Neural progenitor cell (in vitro differentiated cells): ENCODE results near the gene NCAPD3. TPM values are rescaled to one million over a fixed set of nuclear protein-coding genes. Genes with fewer than 3 reads are reported as not detected.

Experiments used
- DNase-seq: peaks from one replicate; pipeline ENCODE4 v3.0.0-alpha.2; 2016; ENCODE audit warnings: low spot score
- H2AFZ ChIP-seq: fragments of 200-600 bp; sonication (generic); replicated peaks from 2 replicates; pipeline ENCODE4 v1.6.1; 2016; ENCODE audit warnings: antibody characterized with exemption
- H3F3A ChIP-seq: fragments of 200-600 bp; sonication (generic); 2 replicates; pipeline ENCODE4 v1.6.1; 2016; ENCODE audit warnings: antibody characterized with exemption, low read depth
- H3K27ac ChIP-seq: fragments of 200-600 bp; sonication (generic); 2 replicates; pipeline ENCODE4 v1.5.1; 2016; ENCODE audit warnings: mild to moderate bottlenecking
- H3K27me3 ChIP-seq: fragments of 200-600 bp; sonication (generic); 2 replicates; pipeline ENCODE4 v1.6.1; 2016; ENCODE audit warnings: mild to moderate bottlenecking, moderate library complexity
- H3K36me3 ChIP-seq: fragments of 200-600 bp; sonication (generic); 2 replicates; pipeline ENCODE4 v1.5.1; 2016
- H3K4me1 ChIP-seq: fragments of 200-600 bp; sonication (generic); 2 replicates; pipeline ENCODE4 v1.6.1; 2016; ENCODE audit warnings: mixed run types
- H3K4me2 ChIP-seq: fragments of 200-600 bp; sonication (generic); 2 replicates; pipeline ENCODE4 v1.6.1; 2016
- H3K4me3 ChIP-seq: fragments of 200-600 bp; sonication (generic); 2 replicates; pipeline ENCODE4 v1.5.1; 2016
- H3K79me2 ChIP-seq: fragments of 200-600 bp; sonication (generic); 2 replicates; pipeline ENCODE4 v1.6.1; 2016; ENCODE audit warnings: low read depth
- H3K9ac ChIP-seq: fragments of 200-600 bp; sonication (generic); 2 replicates; pipeline ENCODE4 v1.6.1; 2016
- H3K9me3 ChIP-seq: fragments of 200-600 bp; sonication (generic); 2 replicates; pipeline ENCODE4 v1.5.1; 2016; ENCODE audit warnings: low read depth
- H4K20me1 ChIP-seq: fragments of 200-600 bp; sonication (generic); 2 replicates; pipeline ENCODE4 v1.6.1; 2016; ENCODE audit warnings: low read depth
- H3K27ac Mint-ChIP-seq: 3 replicates; pipeline ENCODE4 v1.8.0; 2021; ENCODE audit warnings: mixed read lengths
- H3K27me3 Mint-ChIP-seq: 2 replicates; pipeline ENCODE4 v1.8.0; 2022; ENCODE audit warnings: low read depth, mild to moderate bottlenecking, inconsistent platforms, moderate library complexity, mixed read lengths; ENCODE audit not compliant: insufficient read depth
- H3K36me3 Mint-ChIP-seq: 3 replicates; pipeline ENCODE4 v1.8.0; 2021; ENCODE audit warnings: mixed read lengths
- H3K4me1 Mint-ChIP-seq: 3 replicates; pipeline ENCODE4 v1.8.0; 2021; ENCODE audit warnings: mixed read lengths
- H3K4me3 Mint-ChIP-seq: 3 replicates; pipeline ENCODE4 v1.8.0; 2021; ENCODE audit warnings: mild to moderate bottlenecking, moderate library complexity, mixed read lengths
- H3K9me3 Mint-ChIP-seq: 3 replicates; pipeline ENCODE4 v1.8.0; 2020; ENCODE audit warnings: mixed read lengths
- EZH2 ChIP-seq: fragments of 200-600 bp; sonication (generic); IDR thresholded peaks from 2 replicates; pipeline ENCODE4 v1.6.1; 2017; ENCODE audit warnings: antibody characterized with exemption, mild to moderate bottlenecking, moderate library complexity
- EZH2phosphoT487 ChIP-seq: fragments of 200-600 bp; sonication (generic); IDR thresholded peaks from 2 replicates; pipeline ENCODE4 v1.6.1; 2017; ENCODE audit warnings: antibody characterized with exemption
- total RNA-seq: library from RNA; depleted of rRNA; stranded (reverse); fragments of >200 nt; gene quantifications from 2 replicates; pipeline ENCODE4 v1.2.3, GENCODE V29; 2015; ENCODE audit warnings: low replicate concordance
- TF ChIP-seq, protein P1 (sequence below): fragments of 200-600 bp; sonication (generic); IDR thresholded peaks from 2 replicates; pipeline ENCODE4 v1.5.1; 2017; ENCODE audit warnings: antibody characterized with exemption, mild to moderate bottlenecking

NCAPD3 gene
- total RNA-seq, 1 donor from 2014 or later, result 41.0 TPM

DNA sequence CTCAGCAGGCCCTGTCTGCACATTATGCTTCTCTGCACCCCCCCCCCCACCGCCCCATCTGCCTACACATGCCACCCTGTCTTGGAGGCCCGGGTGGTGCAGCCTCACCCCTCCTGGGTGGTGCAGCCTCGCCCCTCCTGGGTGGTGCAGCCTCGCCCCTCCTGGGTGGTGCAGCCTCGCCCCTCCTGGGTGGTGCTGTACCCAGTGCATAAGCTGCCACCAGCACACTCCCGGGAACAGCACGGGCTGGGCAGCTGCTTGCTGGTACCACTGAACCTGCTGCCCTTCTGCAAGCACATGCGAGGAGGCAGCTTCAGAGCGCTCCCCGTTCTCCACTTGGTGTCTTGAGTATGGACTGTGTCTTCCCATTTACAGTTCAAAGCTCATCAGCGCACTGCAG lies 69.3 kb downstream of the NCAPD3 start:
- DNase-seq, result no peak
- no peak overlapping the region for H3K4me2 ChIP-seq
- Mint-ChIP-seq H3K9me3 (no peaks in the 10 kb centered on the region), H3K4me1 (no peaks in the 10 kb centered on the region), H3K27ac (no peak overlapping the region), H3K27me3 (peaks cover 4% of the 10 kb centered on the region), H3K4me3 (no peak overlapping the region), H3K36me3 (peaks cover 69% of the 10 kb centered on the region)
- H3K9me3 ChIP-seq, result no peaks in the 10 kb centered on the region
- no peaks in the 10 kb centered on the region for H4K20me1 ChIP-seq
- no peak overlapping the region for H2AFZ ChIP-seq
- no peak for TF ChIP-seq EZH2phosphoT487
- TF ChIP-seq EZH2, result no peak
- TF ChIP-seq, protein P1, sequence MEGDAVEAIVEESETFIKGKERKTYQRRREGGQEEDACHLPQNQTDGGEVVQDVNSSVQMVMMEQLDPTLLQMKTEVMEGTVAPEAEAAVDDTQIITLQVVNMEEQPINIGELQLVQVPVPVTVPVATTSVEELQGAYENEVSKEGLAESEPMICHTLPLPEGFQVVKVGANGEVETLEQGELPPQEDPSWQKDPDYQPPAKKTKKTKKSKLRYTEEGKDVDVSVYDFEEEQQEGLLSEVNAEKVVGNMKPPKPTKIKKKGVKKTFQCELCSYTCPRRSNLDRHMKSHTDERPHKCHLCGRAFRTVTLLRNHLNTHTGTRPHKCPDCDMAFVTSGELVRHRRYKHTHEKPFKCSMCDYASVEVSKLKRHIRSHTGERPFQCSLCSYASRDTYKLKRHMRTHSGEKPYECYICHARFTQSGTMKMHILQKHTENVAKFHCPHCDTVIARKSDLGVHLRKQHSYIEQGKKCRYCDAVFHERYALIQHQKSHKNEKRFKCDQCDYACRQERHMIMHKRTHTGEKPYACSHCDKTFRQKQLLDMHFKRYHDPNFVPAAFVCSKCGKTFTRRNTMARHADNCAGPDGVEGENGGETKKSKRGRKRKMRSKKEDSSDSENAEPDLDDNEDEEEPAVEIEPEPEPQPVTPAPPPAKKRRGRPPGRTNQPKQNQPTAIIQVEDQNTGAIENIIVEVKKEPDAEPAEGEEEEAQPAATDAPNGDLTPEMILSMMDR, result no peak
- H3K27me3 ChIP-seq, result no peaks in the 10 kb centered on the region
- no peaks in the 10 kb centered on the region for H3F3A ChIP-seq
- H3K79me2 ChIP-seq, result no peaks in the 10 kb centered on the region
- no peaks in the 10 kb centered on the region for H3K36me3 ChIP-seq
- H3K4me3 ChIP-seq, result no peak overlapping the region
- no peaks in the 10 kb centered on the region for H3K4me1 ChIP-seq
- no peak overlapping the region for H3K27ac ChIP-seq
- H3K9ac ChIP-seq, result no peak overlapping the region

DNA sequence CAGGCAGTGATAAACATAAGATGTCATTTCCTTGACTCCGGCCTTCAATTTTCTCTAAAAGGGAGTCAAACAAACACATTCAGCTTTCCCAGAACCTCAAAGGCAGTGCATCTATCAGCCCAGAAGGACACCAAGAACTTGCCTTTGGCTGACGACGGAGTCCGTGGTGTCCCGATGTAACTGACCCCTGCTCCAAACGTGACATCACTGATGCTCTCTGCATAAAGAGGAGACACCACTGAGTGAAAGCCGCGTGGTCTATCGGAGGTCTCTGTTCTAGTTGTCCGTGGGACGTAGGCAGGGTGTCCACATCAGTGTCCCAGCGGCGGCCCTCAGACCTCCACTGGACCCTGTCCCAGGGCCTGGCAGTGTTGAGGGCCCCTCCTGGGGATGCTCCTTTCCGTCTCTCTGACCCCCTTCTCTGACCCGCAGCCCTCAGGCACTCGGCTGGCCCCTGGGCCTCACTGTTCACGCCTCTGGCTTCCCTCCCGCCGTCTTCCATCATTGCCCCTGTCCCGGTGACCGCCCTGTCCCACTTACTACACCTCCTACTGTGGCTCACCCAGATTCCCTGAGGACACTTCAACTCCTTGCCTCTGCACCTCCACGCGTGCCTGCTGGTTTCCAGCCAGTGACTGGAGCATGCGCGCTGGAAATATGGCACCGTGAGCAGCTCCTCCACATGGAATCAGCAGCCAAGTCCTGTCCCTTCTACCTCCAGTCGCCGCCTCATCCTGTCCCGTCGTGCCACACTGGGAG lies 70.4 kb downstream of the NCAPD3 start:
- no peak for DNase-seq
- H3K27me3 Mint-ChIP-seq, result peaks cover 4% of the 10 kb centered on the region
- no peak overlapping the region for H2AFZ ChIP-seq
- no peaks in the 10 kb centered on the region for H3K4me1 ChIP-seq
- no peak overlapping the region for H3K27ac ChIP-seq
- H3K27me3 ChIP-seq, result no peaks in the 10 kb centered on the region
- H3K4me1 Mint-ChIP-seq, result no peaks in the 10 kb centered on the region
- no peak overlapping the region for H3K4me3 ChIP-seq
- no peaks in the 10 kb centered on the region for H3K9me3 Mint-ChIP-seq
- TF ChIP-seq, protein P1, result no peak
- TF ChIP-seq EZH2phosphoT487 (no peak), EZH2 (no peak)
- H3K79me2 ChIP-seq, result no peaks in the 10 kb centered on the region
- no peaks in the 10 kb centered on the region for H4K20me1 ChIP-seq
- H3F3A ChIP-seq, result peaks cover 4% of the 10 kb centered on the region
- no peaks in the 10 kb centered on the region for H3K36me3 ChIP-seq
- no peak overlapping the region for H3K4me3 Mint-ChIP-seq
- no peak overlapping the region for H3K4me2 ChIP-seq
- no peaks in the 10 kb centered on the region for H3K9me3 ChIP-seq
- H3K36me3 Mint-ChIP-seq, result peaks cover 65% of the 10 kb centered on the region
- no peak overlapping the region for H3K9ac ChIP-seq
- H3K27ac Mint-ChIP-seq, result no peak overlapping the region

DNA sequence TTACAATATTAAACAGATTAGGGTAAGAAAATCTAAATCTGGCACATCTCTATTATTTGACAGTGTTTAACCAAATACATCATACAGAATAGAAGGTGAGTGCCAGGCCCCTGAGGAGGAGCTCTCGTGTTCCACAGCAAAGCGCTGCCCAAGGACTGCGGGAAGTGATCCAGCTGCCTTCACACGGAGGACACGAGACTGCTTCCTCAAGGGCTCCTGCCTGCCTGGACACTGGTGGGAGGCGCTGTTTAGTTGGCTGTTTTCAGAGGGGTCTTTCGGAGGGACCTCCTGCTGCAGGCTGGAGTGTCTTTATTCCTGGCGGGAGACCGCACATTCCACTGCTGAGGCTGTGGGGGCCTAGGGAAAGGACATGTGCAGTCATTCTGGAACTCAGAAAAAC lies 71.1 kb downstream of the NCAPD3 start:
- Histone ChIP-seq H2AFZ (no peak overlapping the region), H3K9me3 (no peaks in the 10 kb centered on the region), H3K27ac (no peak overlapping the region), H4K20me1 (no peaks in the 10 kb centered on the region), H3K27me3 (no peaks in the 10 kb centered on the region), H3K36me3 (no peaks in the 10 kb centered on the region), H3K9ac (no peak overlapping the region), H3K4me3 (no peak overlapping the region), H3F3A (peaks cover 4% of the 10 kb centered on the region), H3K79me2 (no peaks in the 10 kb centered on the region), H3K4me2 (no peak overlapping the region), H3K4me1 (peaks cover 3% of the 10 kb centered on the region)
- H3K4me1 Mint-ChIP-seq, result no peaks in the 10 kb centered on the region
- H3K27ac Mint-ChIP-seq, result no peak overlapping the region
- no peaks in the 10 kb centered on the region for H3K9me3 Mint-ChIP-seq
- no peak overlapping the region for H3K4me3 Mint-ChIP-seq
- H3K36me3 Mint-ChIP-seq, result peaks cover 65% of the 10 kb centered on the region
- no peak for DNase-seq
- TF ChIP-seq EZH2phosphoT487, result no peak
- no peak for TF ChIP-seq EZH2
- TF ChIP-seq, protein P1, result no peak
- peaks cover 4% of the 10 kb centered on the region for H3K27me3 Mint-ChIP-seq
